ENCODE measurements around the gene TLX2.
A peak's percentile ranks its signal among the peaks of the same experiment; 100 is the strongest.

TLX2 gene

GRCh38 chr2:74529357-74530238 is 15.3 kb downstream of the TLX2 start, which contains the start of the genes AUP1 and HTRA2 (continued):
- TF ChIP-seq KLF8 (tag by site-specific recombination; IDR thresholded peaks at IDR 0.05), result peak; percentile 90
- TF ChIP-seq ZNF777 (tag by site-specific recombination; IDR thresholded peaks at IDR 0.05; ENCODE audit: borderline replicate concordance), result 0 out of 2 replicates have a peak, but pooled peaks have one; percentile 16
- TF ChIP-seq ZNF629 (tag by site-specific recombination; IDR thresholded peaks at IDR 0.05), result peak; percentile 27; the same call in 1 of the 2 replicates
- peak; percentile 26; the same call in 1 of the 2 replicates for TF ChIP-seq KLF9 (tag by site-specific recombination; IDR thresholded peaks at IDR 0.05; ENCODE audit: low read depth)
- peak; percentile 91 for TF ChIP-seq ZBTB8A (tag by site-specific recombination; IDR thresholded peaks at IDR 0.05)
- peak; percentile 19; the same call in 1 of the 2 replicates for TF ChIP-seq ZBTB21 (tag by site-specific recombination; IDR thresholded peaks at IDR 0.05)
- TF ChIP-seq ZNF600 (tag by site-specific recombination; IDR thresholded peaks at IDR 0.05), result peak; percentile 88
- TF ChIP-seq, protein P1, sequence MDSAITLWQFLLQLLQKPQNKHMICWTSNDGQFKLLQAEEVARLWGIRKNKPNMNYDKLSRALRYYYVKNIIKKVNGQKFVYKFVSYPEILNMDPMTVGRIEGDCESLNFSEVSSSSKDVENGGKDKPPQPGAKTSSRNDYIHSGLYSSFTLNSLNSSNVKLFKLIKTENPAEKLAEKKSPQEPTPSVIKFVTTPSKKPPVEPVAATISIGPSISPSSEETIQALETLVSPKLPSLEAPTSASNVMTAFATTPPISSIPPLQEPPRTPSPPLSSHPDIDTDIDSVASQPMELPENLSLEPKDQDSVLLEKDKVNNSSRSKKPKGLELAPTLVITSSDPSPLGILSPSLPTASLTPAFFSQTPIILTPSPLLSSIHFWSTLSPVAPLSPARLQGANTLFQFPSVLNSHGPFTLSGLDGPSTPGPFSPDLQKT (IDR thresholded peaks at IDR 0.05; ENCODE audit: borderline replicate concordance, low read depth, low read length), result peak; percentile 67; the same call in 1 of the 2 replicates
- TF ChIP-seq ZNF335 (tag by site-specific recombination; conservative IDR thresholded peaks at IDR 0.05), result peak; percentile 88
- TF ChIP-seq KLF17 (tag by site-specific recombination; IDR thresholded peaks at IDR 0.05), result peak; percentile 54
- TF ChIP-seq ZBTB10 (tag by site-specific recombination; IDR thresholded peaks at IDR 0.05), result peak; percentile 95
- peak; percentile 89 for TF ChIP-seq YY1 (tag by site-specific recombination; IDR thresholded peaks at IDR 0.05)
- TF ChIP-seq PATZ1 (tag by site-specific recombination; IDR thresholded peaks at IDR 0.05), result peak; percentile 61
- no peak for TF ChIP-seq ZNF558 (tag by site-specific recombination; IDR thresholded peaks at IDR 0.05)
- TF ChIP-seq ZNF211 (tag by site-specific recombination; IDR thresholded peaks at IDR 0.05; ENCODE audit: low read depth), result no peak
- TF ChIP-seq OVOL3 (tag by site-specific recombination; IDR thresholded peaks at IDR 0.05), result peak; percentile 77; the same call in 1 of the 2 replicates
- TF ChIP-seq KLF7 (tag by site-specific recombination; IDR thresholded peaks at IDR 0.05; ENCODE audit: borderline replicate concordance), result peak; percentile 8; the same call in 1 of the 2 replicates
- TF ChIP-seq SCRT2 (tag by site-specific recombination; IDR thresholded peaks at IDR 0.05), result peak; percentile 77
- 0 out of 2 replicates have a peak, but pooled peaks have one; percentile 5 for TF ChIP-seq ZBTB48 (tag by site-specific recombination; IDR thresholded peaks at IDR 0.05)
- TF ChIP-seq KLF1 (tag by site-specific recombination; IDR thresholded peaks at IDR 0.05), result peak; percentile 10; the same call in 1 of the 2 replicates
- peak; percentile 53; the same call in 1 of the 2 replicates for TF ChIP-seq ZNF324 (tag by site-specific recombination; IDR thresholded peaks at IDR 0.05)
- peak; percentile 64 for TF ChIP-seq WT1 (tag by site-specific recombination; IDR thresholded peaks at IDR 0.05)
- peak; percentile 99 for TF ChIP-seq SP3 (tag by site-specific recombination; IDR thresholded peaks at IDR 0.05)
- TF ChIP-seq, protein P2, sequence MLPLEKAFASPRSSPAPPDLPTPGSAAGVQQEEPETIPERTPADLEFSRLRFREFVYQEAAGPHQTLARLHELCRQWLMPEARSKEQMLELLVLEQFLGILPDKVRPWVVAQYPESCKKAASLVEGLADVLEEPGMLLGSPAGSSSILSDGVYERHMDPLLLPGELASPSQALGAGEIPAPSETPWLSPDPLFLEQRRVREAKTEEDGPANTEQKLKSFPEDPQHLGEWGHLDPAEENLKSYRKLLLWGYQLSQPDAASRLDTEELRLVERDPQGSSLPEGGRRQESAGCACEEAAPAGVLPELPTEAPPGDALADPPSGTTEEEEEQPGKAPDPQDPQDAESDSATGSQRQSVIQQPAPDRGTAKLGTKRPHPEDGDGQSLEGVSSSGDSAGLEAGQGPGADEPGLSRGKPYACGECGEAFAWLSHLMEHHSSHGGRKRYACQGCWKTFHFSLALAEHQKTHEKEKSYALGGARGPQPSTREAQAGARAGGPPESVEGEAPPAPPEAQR (tag by site-specific recombination; IDR thresholded peaks at IDR 0.05), result no peak
- no peak for TF ChIP-seq ZNF214 (tag by site-specific recombination; IDR thresholded peaks at IDR 0.05; ENCODE audit: borderline replicate concordance)
- TF ChIP-seq YY2 (tag by site-specific recombination; IDR thresholded peaks at IDR 0.05), result peak; percentile 77
- peak; percentile 74; the same call in 1 of the 2 replicates for TF ChIP-seq ZFP37 (tag by site-specific recombination; IDR thresholded peaks at IDR 0.05)
- TF ChIP-seq ZBTB20 (tag by site-specific recombination; IDR thresholded peaks at IDR 0.05), result peak; percentile 84; the same call in 1 of the 2 replicates

All from HEK293 (cell line).